Subcutaneous adipose tissue (tissue), 4 donors: ENCODE measurements around the gene SLC6A13. TPM values are rescaled to one million over a fixed set of nuclear protein-coding genes. Genes with fewer than 3 reads are reported as not detected.

Experiments
- total RNA-seq, 4 donors: library from RNA; depleted of rRNA; stranded (reverse); fragments of >200 nt; gene quantifications; one replicate each; pipeline ENCODE4 v1.1.0, GENCODE V29; 2016
- TF ChIP-seq, protein P1 (sequence below): fragments of 450-650 bp; IDR thresholded peaks from one replicate; pipeline ENCODE4 v1.5.1; 2016; ENCODE audit warnings: low read depth, mild to moderate bottlenecking, control low read depth, antibody characterized with exemption, moderate library complexity

SLC6A13 gene
- total RNA-seq, 4 donors from 2014 or later: 0.88 TPM; not detected in 3

DNA sequence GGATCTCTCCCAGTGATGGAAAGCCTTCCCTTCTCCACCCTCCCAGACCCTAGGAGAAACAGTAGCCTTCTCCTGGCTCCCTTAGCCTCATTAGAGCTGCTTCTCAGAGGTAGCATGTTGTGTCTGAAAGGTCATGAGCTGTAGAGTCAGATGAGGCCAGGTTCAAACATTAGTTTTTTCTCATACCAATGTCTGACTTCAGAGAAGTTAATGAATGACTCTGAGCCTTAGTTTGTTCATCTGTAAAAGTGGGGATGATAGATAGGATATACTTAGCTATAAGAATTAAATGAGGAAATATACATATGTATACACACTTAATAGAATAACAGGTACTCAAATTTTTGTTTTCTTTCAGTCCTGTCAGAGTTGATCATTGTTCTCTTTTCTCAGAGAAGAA is 523 bp downstream of the SLC6A13 start:
- TF ChIP-seq, protein P1, sequence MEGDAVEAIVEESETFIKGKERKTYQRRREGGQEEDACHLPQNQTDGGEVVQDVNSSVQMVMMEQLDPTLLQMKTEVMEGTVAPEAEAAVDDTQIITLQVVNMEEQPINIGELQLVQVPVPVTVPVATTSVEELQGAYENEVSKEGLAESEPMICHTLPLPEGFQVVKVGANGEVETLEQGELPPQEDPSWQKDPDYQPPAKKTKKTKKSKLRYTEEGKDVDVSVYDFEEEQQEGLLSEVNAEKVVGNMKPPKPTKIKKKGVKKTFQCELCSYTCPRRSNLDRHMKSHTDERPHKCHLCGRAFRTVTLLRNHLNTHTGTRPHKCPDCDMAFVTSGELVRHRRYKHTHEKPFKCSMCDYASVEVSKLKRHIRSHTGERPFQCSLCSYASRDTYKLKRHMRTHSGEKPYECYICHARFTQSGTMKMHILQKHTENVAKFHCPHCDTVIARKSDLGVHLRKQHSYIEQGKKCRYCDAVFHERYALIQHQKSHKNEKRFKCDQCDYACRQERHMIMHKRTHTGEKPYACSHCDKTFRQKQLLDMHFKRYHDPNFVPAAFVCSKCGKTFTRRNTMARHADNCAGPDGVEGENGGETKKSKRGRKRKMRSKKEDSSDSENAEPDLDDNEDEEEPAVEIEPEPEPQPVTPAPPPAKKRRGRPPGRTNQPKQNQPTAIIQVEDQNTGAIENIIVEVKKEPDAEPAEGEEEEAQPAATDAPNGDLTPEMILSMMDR: no peak

DNA sequence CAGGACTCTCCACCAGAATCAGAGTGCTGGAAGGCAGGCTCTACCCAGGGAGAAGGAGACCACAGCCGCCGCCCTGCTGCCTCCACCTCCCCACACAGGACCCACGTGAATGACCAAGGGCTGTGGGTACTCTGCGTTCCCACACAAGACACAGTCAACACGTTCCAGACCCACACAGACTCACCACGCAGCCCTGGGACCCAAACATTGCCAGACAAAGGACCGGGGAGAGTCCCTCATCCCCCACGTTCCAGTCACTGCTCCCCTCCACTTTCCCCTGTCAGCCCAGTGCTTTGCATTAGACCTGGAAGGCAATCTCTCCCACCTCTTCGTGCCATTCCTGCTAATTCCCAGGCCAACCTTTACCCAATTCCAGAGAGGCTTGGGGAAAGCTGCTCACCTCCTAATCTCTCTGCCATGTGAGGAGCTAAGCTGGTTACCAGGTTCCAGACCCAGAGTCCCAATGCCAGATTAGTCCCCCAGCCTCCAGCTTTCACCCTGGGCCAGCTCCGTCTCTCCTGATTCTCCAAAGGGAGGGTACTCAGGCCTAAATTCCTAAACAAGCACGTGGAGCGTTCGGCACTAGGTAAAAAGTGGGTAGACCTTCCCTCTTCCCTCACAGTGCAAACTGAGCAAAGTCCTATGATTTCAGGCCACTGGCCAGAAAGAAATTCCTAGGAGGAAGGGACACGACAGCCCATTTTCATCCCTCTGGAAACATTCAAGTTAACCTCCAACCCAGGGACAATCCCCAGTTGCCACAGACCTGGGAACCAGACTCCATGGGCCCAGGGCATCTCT is 4.9 kb downstream of the SLC6A13 start:
- TF ChIP-seq, protein P1: no peak

DNA sequence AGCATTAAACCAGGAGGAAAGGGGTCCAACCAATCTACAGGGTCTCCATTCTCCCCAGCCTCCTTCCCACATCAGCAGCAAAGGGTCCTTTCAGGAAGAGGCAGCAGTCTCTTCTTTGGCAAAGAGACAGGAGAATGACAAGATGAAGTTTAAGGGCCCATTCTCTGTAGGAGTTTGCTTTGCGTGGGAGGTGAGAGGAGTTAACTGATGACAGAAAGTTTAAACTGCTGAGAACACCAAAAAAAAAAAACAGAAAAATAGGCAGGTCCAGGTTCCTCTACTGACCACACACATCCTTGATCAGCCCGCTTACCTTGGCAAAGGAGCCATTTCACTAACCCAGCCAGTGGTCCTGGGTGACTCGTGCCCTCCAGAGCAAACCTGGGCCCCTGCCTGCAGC is 5.7 kb downstream of the SLC6A13 start:
- TF ChIP-seq, protein P1: no peak

DNA sequence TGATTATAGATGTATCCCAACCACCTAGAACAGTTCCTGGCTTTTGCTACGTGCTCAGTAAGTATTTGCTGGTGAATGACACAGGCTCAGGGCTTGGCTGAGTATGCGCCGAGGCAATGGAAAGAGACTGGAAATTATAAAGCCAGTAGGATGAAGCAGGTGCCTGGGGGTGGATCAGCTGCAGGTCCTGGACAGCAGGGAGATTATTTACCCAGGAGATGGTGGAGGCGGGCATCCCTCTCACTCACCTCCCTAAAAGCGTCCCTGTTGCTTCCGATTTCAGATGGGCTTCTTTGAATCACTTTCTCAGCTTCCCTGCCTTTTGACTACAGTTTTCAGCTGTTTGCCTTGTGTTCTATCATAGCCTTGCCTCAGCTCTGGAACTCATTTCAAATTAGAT is 6.4 kb downstream of the SLC6A13 start:
- TF ChIP-seq, protein P1: no peak

DNA sequence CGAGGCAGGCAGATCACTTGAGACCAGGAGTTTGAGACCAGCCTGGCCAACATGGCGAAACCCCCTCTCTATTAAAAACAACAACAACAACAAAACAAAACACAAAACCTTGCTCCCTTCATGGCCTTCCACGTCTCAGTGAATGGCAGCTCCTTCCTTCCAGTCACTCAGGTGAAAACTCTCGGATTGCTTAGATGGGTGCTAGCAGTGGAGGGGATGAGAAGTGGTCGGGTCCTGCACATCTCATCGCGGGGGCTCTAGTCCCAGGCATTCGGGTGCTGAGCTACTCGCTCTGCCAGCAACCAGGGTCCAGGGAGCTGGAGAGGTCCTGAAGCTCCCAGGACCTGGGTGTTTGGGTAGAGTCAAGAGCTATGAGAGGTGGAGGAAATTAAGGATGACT is 7.7 kb downstream of the SLC6A13 start:
- TF ChIP-seq, protein P1: no peak

DNA sequence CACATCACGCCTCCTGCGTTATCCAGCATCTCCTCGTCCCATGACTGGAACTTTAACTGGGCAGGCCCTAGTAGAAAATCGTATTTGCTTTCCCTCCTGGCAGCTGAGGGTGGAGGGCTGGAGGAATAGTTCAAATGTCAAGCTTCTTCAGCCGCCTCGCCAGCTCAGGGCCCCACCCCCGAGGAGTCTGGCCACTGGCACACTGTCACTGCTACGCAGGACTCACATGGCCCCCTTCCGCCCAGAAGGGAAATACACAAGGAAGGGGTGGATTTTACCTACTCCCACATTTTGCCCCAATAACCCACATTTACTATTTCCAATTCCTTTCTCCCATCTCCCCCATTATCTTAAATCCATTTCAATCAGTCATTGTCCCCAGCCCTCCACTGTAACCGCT is 8.6 kb downstream of the SLC6A13 start:
- TF ChIP-seq, protein P1: no peak

DNA sequence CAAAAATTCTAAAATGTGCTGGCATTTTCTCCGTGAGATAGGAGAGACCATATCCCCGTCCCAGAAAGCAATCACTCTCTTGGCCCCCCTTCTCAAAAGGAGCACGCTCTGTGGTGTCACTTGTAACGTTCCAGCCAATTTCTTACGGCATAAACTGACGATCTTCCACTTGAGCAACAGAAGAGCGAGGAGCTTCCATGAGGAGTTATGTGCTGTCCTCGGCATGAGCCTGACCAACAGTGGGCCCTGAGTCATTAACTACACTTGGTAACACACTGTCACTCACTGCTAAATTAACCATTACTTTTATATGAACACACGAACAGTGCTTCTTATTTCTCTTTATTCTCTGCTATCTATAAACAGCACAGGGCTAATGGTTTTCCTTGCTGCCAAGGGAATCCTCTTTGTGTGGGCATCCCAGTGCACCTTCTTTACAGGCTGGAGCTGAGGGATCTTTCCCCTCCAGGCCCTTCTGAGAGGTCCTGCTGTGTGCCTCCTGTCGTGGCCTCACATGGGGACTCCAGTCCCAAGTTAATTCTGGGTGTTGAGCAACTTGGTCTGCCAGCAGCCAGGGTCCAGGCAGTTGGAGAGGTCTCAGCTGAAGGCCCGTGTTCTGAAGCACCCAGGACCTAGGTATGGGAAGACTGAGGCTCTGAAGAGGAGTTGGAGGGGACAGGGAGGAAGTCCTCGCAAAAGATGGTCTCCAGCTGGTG is 9.4 kb downstream of the SLC6A13 start:
- TF ChIP-seq, protein P1: no peak
